HPDE6-E6E7 (cell line): ENCODE measurements around the gene SYNPO2.

Experiments used
- DNase-seq: peaks from one replicate; pipeline ENCODE4 v3.0.0; 2011; ENCODE audit warnings: missing footprints; ENCODE audit errors: extremely low spot score

Gene SYNPO2

DNA sequence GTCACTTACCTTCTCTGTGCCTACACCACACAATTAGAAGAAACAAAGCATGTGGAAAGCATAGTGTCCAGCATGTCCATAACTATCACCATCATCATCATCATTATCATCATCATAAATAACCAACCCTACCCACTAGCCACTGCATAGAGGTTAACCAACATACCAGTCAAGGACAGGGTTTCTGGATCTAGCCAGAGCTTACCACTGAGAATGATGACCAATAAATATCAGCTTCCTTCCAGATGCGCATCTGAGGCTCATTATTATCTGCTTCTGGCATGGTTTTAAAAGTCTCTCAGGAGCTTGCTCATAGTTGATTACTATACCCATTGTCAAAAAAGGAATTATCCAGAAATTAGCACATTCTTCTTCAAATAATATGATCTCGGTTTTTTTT, 221.5 kb downstream of the SYNPO2 start:
- DNase-seq: no peak
